HL-60 (cell line): ENCODE data around the gene CTNND1.

Experiments
- POLR2AphosphoS5 ChIP-seq: IDR thresholded peaks from 2 replicates; pipeline ENCODE4 v1.6.1; 2012; ENCODE audit warnings: low read depth
- TF ChIP-seq, protein P1 (sequence below): IDR thresholded peaks from one replicate; pipeline ENCODE4 v1.5.1; 2011; ENCODE audit warnings: low read length, control low read depth, inconsistent platforms; ENCODE audit not compliant: insufficient read depth

- TF ChIP-seq, protein P1, sequence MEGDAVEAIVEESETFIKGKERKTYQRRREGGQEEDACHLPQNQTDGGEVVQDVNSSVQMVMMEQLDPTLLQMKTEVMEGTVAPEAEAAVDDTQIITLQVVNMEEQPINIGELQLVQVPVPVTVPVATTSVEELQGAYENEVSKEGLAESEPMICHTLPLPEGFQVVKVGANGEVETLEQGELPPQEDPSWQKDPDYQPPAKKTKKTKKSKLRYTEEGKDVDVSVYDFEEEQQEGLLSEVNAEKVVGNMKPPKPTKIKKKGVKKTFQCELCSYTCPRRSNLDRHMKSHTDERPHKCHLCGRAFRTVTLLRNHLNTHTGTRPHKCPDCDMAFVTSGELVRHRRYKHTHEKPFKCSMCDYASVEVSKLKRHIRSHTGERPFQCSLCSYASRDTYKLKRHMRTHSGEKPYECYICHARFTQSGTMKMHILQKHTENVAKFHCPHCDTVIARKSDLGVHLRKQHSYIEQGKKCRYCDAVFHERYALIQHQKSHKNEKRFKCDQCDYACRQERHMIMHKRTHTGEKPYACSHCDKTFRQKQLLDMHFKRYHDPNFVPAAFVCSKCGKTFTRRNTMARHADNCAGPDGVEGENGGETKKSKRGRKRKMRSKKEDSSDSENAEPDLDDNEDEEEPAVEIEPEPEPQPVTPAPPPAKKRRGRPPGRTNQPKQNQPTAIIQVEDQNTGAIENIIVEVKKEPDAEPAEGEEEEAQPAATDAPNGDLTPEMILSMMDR: no peak
- TF ChIP-seq POLR2AphosphoS5: no peak
Measured at GRCh38 chr11:57801183-57801485, 39.5 kb downstream of the CTNND1 start.
